ENCODE measurements around the gene SF1.
A peak's percentile ranks its signal among the peaks of the same experiment; 100 is the strongest.

The SF1 gene

GRCh38 chr11:64765291-64765850, 13.0 kb downstream of the SF1 start:
- no peak for DNase-seq
- in situ Hi-C loops (cut with MboI; ENCODE audit: low pct_unique_long_range_greater_than_20kb, low sequenced_read_pairs): no loop called here

- DNase-seq: no peak
- in situ Hi-C loops (cut with MboI; ENCODE audit: low pct_unique_long_range_greater_than_20kb, low sequenced_read_pairs): no loop called here
Observed at GRCh38 chr11:64764753-64765152, 13.6 kb downstream of the SF1 start.

- in situ Hi-C loops (cut with MboI; ENCODE audit: low pct_unique_long_range_greater_than_20kb, low sequenced_read_pairs): no loop called here
- peak; percentile 66 for DNase-seq
Observed at GRCh38 chr11:64764040-64764611, 14.2 kb downstream of the SF1 start.

GRCh38 chr11:64763526-64764039, 14.8 kb downstream of the SF1 start:
- DNase-seq: no peak
- in situ Hi-C loops (cut with MboI; ENCODE audit: low pct_unique_long_range_greater_than_20kb, low sequenced_read_pairs): no loop called here

GRCh38 chr11:64762674-64763525, 15.4 kb downstream of the SF1 start:
- peak; percentile 88 for DNase-seq
- in situ Hi-C loops (cut with MboI; ENCODE audit: low pct_unique_long_range_greater_than_20kb, low sequenced_read_pairs): no loop called here

DNA sequence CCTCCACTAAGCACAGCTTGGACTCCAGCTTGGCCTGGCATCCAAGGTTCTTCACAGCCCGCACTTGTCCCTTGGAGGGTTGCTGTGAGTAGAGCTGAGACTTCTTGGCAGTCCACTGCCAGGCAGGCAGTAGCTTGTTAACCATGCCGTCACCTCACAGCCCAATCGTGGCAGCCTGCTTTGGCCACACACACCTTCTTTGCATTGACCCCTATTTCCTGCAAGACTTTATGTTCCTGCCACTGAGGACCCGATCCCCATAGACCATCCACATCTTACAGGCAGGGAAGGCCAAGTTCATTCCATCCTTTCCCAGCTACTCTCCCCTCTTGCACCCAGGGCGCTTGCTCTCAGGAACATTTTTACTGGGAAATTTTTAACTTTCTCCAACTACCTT, 16.1 kb downstream of the SF1 start:
- in situ Hi-C loops (cut with MboI; ENCODE audit: low pct_unique_long_range_greater_than_20kb, low sequenced_read_pairs): no loop called here
- DNase-seq: peak; percentile 28

DNA sequence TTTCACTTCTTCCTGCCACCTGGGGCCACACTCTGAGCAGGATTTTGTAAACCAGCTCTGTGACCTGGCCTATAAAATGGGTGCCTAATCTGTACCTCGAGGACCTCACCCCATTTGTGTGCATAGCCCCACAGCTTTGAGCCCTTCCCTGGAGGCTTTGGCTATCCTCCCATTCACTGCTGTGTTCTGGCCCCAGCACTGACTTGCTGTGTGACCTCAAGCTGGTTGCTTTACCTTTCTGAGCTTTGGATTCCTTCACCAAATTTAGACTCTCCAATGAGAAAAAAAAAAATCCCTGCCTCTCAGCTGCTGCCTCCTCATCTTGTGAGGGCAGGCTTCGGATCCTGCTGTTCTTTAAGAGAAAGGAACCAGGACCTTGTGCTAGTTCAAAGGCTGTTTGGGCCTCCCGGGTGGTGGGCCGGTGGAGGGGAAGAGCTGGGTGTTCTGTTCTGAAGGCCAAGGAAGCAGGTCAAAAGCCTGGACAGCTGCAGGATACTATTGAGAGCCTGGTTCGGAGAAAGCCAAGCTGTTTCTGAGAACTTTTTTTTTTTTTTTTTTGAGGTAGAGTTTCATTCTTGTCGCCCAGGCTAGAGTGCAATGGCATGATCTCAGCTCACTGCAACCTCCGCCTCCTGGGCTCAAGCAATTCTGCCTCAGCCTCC, 17.5 kb downstream of the SF1 start:
- in situ Hi-C loops (cut with MboI; ENCODE audit: low pct_unique_long_range_greater_than_20kb, low sequenced_read_pairs): no loop called here
- DNase-seq: no peak

DNA sequence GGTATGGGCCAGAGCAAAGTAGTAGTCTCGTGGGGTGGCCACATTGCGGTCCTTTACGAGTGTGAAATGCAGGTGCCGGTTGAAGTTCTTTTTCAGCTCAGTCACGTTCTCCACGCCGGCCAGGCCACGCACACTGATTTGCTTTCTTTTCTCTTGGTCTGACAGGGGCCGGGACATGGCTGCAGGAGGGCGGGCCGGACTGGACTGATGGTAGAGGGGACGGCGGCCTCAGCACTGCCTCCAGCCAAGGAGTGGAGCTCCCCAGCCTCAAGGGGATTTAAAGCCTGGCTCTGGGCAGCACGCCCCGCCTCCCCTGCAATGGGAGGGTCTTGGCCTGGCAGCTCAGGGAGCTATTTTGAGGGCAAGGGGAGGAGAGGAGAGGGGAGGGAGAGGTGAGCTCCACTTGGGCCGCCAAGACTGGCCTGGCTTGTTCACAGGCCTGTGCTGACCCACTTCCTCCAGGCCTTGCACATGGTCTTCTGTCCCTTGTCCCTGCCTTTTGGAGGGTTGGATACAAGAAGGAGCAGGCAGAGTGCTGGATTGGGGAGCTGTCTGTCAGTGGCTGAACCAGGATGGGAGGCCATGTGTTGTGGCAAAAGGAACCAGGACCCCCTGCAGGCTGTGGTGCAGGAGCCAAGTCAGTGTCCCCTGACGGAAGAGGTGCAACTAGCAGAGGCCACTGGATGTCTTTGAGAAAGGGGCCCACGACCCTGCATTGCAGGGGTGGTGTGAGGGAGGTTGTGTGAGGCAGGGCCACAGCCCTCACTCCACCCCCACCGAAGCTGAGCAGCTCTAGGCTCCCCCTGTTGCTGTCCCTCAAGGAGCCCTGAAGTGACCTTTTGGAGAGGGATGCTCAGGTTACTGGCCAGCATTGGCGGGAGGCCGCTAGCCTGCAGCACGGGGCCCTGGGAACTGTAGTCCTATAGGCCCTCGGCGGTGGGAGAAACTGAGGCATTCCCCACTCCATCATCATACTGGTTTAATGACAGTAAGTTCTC, 18.3 kb downstream of the SF1 start, which contains the start of gene PYGM:
PYGM (minus strand) TSS at position 253 of the 998 bp plus-strand sequence; CDS start at position 177, 76 bp downstream.
- in situ Hi-C loops (cut with MboI; ENCODE audit: low pct_unique_long_range_greater_than_20kb, low sequenced_read_pairs): no loop called here
- DNase-seq: peak; percentile 28

GRCh38 chr11:64759131-64759721, 19.1 kb downstream of the SF1 start:
- DNase-seq: no peak
- in situ Hi-C loops (cut with MboI; ENCODE audit: low pct_unique_long_range_greater_than_20kb, low sequenced_read_pairs): no loop called here

DNA sequence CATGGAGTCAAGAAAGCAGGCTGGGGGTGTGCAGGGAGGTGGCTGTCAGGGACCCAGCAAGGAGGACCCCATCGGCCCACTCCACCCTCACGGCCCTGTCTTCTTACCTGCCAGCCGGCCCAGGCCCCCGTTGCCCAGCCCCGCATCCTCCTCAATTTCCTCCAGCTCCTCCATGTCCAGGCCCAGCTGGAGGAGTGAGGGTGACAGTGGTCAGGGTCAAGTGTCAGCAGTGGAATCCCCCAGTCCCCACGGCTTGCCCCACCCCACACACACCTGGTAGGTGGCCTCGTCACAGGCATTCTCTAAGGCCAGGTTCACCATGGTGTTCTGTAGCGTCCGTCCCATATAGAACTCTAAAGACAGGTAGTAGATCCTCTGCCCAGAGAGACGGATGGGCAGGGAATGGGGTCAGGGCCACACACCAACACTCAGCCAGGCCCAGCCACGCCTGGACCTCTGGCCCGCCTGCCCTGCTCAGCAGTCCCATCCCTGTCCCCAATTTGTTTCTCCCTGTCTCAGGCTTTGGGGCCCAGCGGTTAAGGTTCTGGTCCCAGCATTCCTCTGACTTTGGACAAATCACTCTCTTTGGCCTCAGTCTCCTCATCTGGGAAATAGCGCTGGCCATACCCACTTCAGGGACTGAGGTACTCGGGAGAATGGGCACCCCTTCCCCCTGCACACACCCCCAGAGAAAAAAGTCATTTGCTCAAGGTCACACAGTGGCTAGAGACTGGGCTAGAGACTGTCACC, 19.8 kb downstream of the SF1 start:
- no peak for DNase-seq
- in situ Hi-C loops (cut with MboI; ENCODE audit: low pct_unique_long_range_greater_than_20kb, low sequenced_read_pairs): no loop called here

- in situ Hi-C loops (cut with MboI; ENCODE audit: low pct_unique_long_range_greater_than_20kb, low sequenced_read_pairs): no loop called here
Observed at GRCh38 chr11:64757549-64758329, 20.6 kb downstream of the SF1 start.

GRCh38 chr11:64755681-64756361, 22.5 kb downstream of the SF1 start:
- in situ Hi-C loops (cut with MboI; ENCODE audit: low pct_unique_long_range_greater_than_20kb, low sequenced_read_pairs): no loop called here
- no peak for DNase-seq

More at GRCh38 chr11:64757549-64758329, 20.6 kb downstream of the SF1 start:
- DNase-seq: no peak

DNA sequence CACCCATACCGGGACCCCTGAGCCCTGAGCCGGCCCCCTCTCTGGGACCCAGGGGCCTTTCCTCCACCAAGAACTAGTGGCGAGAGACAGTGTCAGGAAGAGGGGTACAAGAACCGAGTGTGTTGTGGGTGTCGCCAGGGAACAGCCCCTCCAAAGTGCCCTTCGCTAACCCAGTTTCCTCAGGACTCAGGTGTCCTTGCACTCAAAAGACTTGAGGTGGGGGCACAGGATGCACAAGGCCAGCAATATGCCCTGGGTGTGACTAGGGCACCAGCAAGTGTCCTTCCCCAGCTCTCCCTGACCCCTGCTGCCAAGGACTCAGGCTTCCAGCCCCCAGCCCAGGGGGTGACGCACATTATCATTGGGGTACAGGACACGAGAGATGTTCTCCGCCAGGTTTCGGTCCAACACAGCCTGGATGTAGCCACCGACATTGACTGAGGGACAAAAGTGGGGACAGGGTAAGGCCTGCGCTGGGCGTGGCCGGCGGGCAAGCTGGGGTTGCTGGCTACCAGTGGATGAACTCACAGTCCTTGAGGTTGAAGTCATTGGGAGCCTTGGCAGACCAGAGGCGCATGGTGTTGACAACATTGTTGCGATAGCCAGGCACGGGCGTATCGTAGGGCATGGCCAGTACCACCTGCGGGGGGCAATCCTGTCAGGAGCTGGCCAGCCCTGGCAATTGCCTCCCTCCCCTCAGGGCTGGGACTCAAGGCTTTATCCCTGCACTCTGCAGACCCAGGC, 23.3 kb downstream of the SF1 start:
- in situ Hi-C loops (cut with MboI; ENCODE audit: low pct_unique_long_range_greater_than_20kb, low sequenced_read_pairs): no loop called here
- no peak for DNase-seq

GRCh38 chr11:64754124-64754918, 24.0 kb downstream of the SF1 start:
- in situ Hi-C loops (cut with MboI; ENCODE audit: low pct_unique_long_range_greater_than_20kb, low sequenced_read_pairs): no loop called here

More at GRCh38 chr11:64754124-64754918, 24.0 kb downstream of the SF1 start:
- no peak for DNase-seq

All from KBM-7 (cell line).